Peyer's patch (tissue), 4 donors: Measurements from ENCODE around the gene STYK1. TPM values are rescaled to one million over a fixed set of nuclear protein-coding genes. Genes with fewer than 3 reads are reported as not detected.

Experiments
- DNase-seq, 3 donors: peaks; one replicate each; pipeline ENCODE4 v3.0.0-alpha.2; 2017 to 2019
- H3K27ac ChIP-seq, 4 donors: fragments of 200-600 bp; sonication (generic); one replicate each; pipeline ENCODE4 v1.5.1; 2016 to 2019
- H3K27me3 ChIP-seq, 2 donors: fragments of 200-600 bp; sonication (generic); one replicate each; pipeline ENCODE4 v1.5.1; 2019
- H3K36me3 ChIP-seq, 3 donors: fragments of 200-600 bp; sonication (generic); one replicate each; pipeline ENCODE4 v1.5.1; 2016 to 2019
- H3K4me1 ChIP-seq, 4 donors: fragments of 200-600 bp; sonication (generic); one replicate each; pipeline ENCODE4 v1.5.1; 2016 to 2019
- H3K4me3 ChIP-seq, 4 donors: fragments of 200-600 bp; sonication (generic); 1 replicate in 3 of 4; 2 replicates in 1 of 4; pipeline ENCODE4 v1.5.1; 2016 to 2019; ENCODE audit warnings: mild to moderate bottlenecking in 1 of 4
- H3K9me3 ChIP-seq, 4 donors: fragments of 200-600 bp; sonication (generic); one replicate each; pipeline ENCODE4 v1.5.1; 2016 to 2019; ENCODE audit warnings: mild to moderate bottlenecking in 1 of 4
- CTCF ChIP-seq, 6 experiments: fragments of 450-650 bp in 4 of 6; fragments of 200-600 bp in 2 of 6; sonication (generic) in 1 of 6; IDR thresholded peaks; one replicate each; pipeline ENCODE4 v1.5.1; 2017 to 2019; ENCODE audit warnings: antibody characterized with exemption in 6 of 6, mild to moderate bottlenecking in 3 of 6, moderate library complexity in 1 of 6
- POLR2A ChIP-seq, 2 donors: fragments of 450-650 bp; IDR thresholded peaks; one replicate each; pipeline ENCODE4 v1.5.1; 2017; ENCODE audit warnings: antibody characterized with exemption in 2 of 2, mild to moderate bottlenecking in 2 of 2, moderate library complexity in 2 of 2
- total RNA-seq, 4 donors: library from RNA; depleted of rRNA; stranded (reverse); fragments of >200 nt; gene quantifications; one replicate each; pipeline ENCODE4 v1.1.0, GENCODE V29; 2016

The STYK1 gene
- total RNA-seq, 4 donors from 2014 or later: 5.8 to 43.1 (median 25.4) TPM

- Histone ChIP-seq H3K4me3 (no peak overlapping the region), H3K9me3 (no peaks in the 10 kb centered on the region), H3K27ac (no peak overlapping the region), H3K4me1 (no peaks in the 10 kb centered on the region), H3K36me3 (peaks cover 0 to 69% (median 0%) of the 10 kb centered on the region in 3 donors), H3K27me3 (no peaks in the 10 kb centered on the region)
- DNase-seq: no peak
- TF ChIP-seq CTCF (IDR thresholded peaks at IDR 0.05) (no peak), POLR2A (IDR thresholded peaks at IDR 0.05) (no peak)
Observed at GRCh38 chr12:10700581-10700980, 26.7 kb upstream of the STYK1 start.

GRCh38 chr12:10697862-10698261 is 24.0 kb upstream of the STYK1 start:
- H3K4me3 ChIP-seq: no peak overlapping the region
- H3K27me3 ChIP-seq: no peaks in the 10 kb centered on the region
- H3K4me1 ChIP-seq: no peaks in the 10 kb centered on the region
- peaks cover 0 to 57% (median 0%) of the 10 kb centered on the region in 3 donors for H3K36me3 ChIP-seq
- H3K27ac ChIP-seq: no peak overlapping the region
- TF ChIP-seq POLR2A (IDR thresholded peaks at IDR 0.05) (no peak), CTCF (IDR thresholded peaks at IDR 0.05) (no peak)
- DNase-seq: no peak
- H3K9me3 ChIP-seq: no peaks in the 10 kb centered on the region

- H3K36me3 ChIP-seq: peaks cover 0 to 50% (median 0%) of the 10 kb centered on the region in 3 donors
- no peaks in the 10 kb centered on the region for H3K4me1 ChIP-seq
- no peaks in the 10 kb centered on the region for H3K27me3 ChIP-seq
- H3K4me3 ChIP-seq: no peak overlapping the region
- no peak for DNase-seq
- no peak for TF ChIP-seq POLR2A (IDR thresholded peaks at IDR 0.05)
- no peak for TF ChIP-seq CTCF (IDR thresholded peaks at IDR 0.05)
- H3K9me3 ChIP-seq: no peaks in the 10 kb centered on the region
- H3K27ac ChIP-seq: no peak overlapping the region
Observed at GRCh38 chr12:10697156-10697555, 23.3 kb upstream of the STYK1 start.

- no peaks in the 10 kb centered on the region for H3K36me3 ChIP-seq
- no peaks in the 10 kb centered on the region for H3K4me1 ChIP-seq
- no peak overlapping the region for H3K27ac ChIP-seq
- H3K9me3 ChIP-seq: no peaks in the 10 kb centered on the region
- no peak overlapping the region for H3K4me3 ChIP-seq
- TF ChIP-seq POLR2A (IDR thresholded peaks at IDR 0.05) (no peak), CTCF (IDR thresholded peaks at IDR 0.05) (no peak)
- no peak for DNase-seq
- no peaks in the 10 kb centered on the region for H3K27me3 ChIP-seq
Observed at GRCh38 chr12:10690906-10691305, 17.1 kb upstream of the STYK1 start.

GRCh38 chr12:10689146-10689545 is 15.3 kb upstream of the STYK1 start:
- TF ChIP-seq POLR2A (IDR thresholded peaks at IDR 0.05): no peak
- no peak for TF ChIP-seq CTCF (IDR thresholded peaks at IDR 0.05)
- DNase-seq: no peak
- no peaks in the 10 kb centered on the region for H3K36me3 ChIP-seq
- no peak overlapping the region for H3K27ac ChIP-seq
- no peaks in the 10 kb centered on the region for H3K27me3 ChIP-seq
- H3K4me3 ChIP-seq: no peak overlapping the region
- H3K9me3 ChIP-seq: no peaks in the 10 kb centered on the region
- H3K4me1 ChIP-seq: no peaks in the 10 kb centered on the region

DNA sequence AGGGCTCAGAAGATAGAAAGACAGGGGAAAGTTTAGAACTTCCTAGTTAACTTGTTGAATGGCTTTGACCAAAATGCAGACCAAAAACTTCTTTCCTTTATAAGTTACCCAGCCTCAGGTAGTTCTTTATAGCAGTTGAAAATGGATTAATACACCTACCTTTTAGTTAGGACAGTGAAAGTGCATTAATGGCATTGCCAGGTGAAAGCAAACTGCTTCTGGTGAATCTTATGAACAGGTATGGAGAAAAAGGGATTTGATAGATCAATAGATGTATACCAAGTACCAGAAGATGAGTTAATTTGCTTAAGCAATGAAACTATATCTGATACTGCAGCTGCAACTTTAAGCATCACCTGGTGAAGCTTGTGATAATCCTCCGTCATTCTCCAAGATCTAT is 14.2 kb upstream of the STYK1 start:
- H3K27me3 ChIP-seq: no peaks in the 10 kb centered on the region
- H3K4me1 ChIP-seq: no peaks in the 10 kb centered on the region
- H3K9me3 ChIP-seq: no peaks in the 10 kb centered on the region
- H3K4me3 ChIP-seq: no peak overlapping the region
- no peak for TF ChIP-seq POLR2A (IDR thresholded peaks at IDR 0.05)
- TF ChIP-seq CTCF (IDR thresholded peaks at IDR 0.05): no peak
- H3K36me3 ChIP-seq: no peaks in the 10 kb centered on the region
- DNase-seq: no peak
- no peak overlapping the region for H3K27ac ChIP-seq
